IMR-90 (cell line): ENCODE measurements around the gene SLC26A6. TPM values are rescaled to one million over a fixed set of nuclear protein-coding genes. Genes with fewer than 3 reads are reported as not detected.

Experiments used
- ATAC-seq: fragments of 200-7000 bp; cut with Tn5 transposase; 2 replicates; pipeline ENCODE4 v1.9.1; 2020; ENCODE audit warnings: low read depth, mild to moderate bottlenecking, moderate library complexity
- BruUV-seq: library from RNA; stranded (reverse); fragments of 400-500 nt; replicated peaks from 2 replicates; lab custom pipeline; 2021; lab: Mats Ljungman, UMichigan
- CTCF ChIA-PET: fragments of 300-600 bp; formaldehyde crosslinking; extraction: SDS; loops from one replicate; lab custom pipeline; 2021; ENCODE audit warnings: antibody characterized with exemption; lab: Yijun Ruan, JAX
- POLR2A ChIA-PET: fragments of 300-600 bp; sonication (Branson Sonifier 250); formaldehyde crosslinking; loops from one replicate; lab custom pipeline; 2022; ENCODE audit warnings: antibody characterized with exemption; ENCODE audit not compliant: unreplicated experiment; lab: Charles Lee
- DNase-seq: peaks from one replicate; pipeline ENCODE4 v3.0.0; 2013
- H2AFZ ChIP-seq: replicated peaks from 2 replicates; pipeline ENCODE3; 2013; ENCODE audit warnings: low read length, mild to moderate bottlenecking; ENCODE audit not compliant: poor library complexity
- H2AK5ac ChIP-seq: 2 replicates; pipeline ENCODE4 v1.6.1; 2013; ENCODE audit warnings: low read depth, low read length, inconsistent platforms
- H2AK9ac ChIP-seq: replicated peaks from 2 replicates; pipeline ENCODE3; 2013; ENCODE audit warnings: mild to moderate bottlenecking, low read depth, low read length, moderate library complexity; ENCODE audit not compliant: poor library complexity
- H2BK120ac ChIP-seq: 2 replicates; pipeline ENCODE4 v1.6.1; 2013; ENCODE audit warnings: low read depth, low read length, inconsistent platforms
- H2BK15ac ChIP-seq: 3 replicates; pipeline ENCODE4 v1.6.1; 2013; ENCODE audit warnings: low read depth, low read length, inconsistent platforms
- H2BK20ac ChIP-seq: 2 replicates; pipeline ENCODE4 v1.6.1; 2013; ENCODE audit warnings: low read depth, mild to moderate bottlenecking, inconsistent platforms, low read length, moderate library complexity
- H2BK5ac ChIP-seq: 2 replicates; pipeline ENCODE4 v1.6.1; 2013; ENCODE audit warnings: mild to moderate bottlenecking, low read depth, low read length, inconsistent platforms; ENCODE audit not compliant: poor library complexity, severe bottlenecking
- H3K14ac ChIP-seq: replicated peaks from 2 replicates; pipeline ENCODE4 v1.6.1; 2013; ENCODE audit warnings: low read depth, low read length, inconsistent platforms
- H3K18ac ChIP-seq: 2 replicates; pipeline ENCODE4 v1.6.1; 2013; ENCODE audit warnings: low read depth, low read length, control low read depth
- H3K23ac ChIP-seq: 2 replicates; pipeline ENCODE4 v1.6.1; 2013; ENCODE audit warnings: low read depth, low read length, inconsistent platforms
- H3K27ac ChIP-seq: 2 replicates; pipeline ENCODE4 v1.5.1; 2013; ENCODE audit warnings: mild to moderate bottlenecking, control low read depth, low read length; ENCODE audit not compliant: insufficient read depth
- H3K27me3 ChIP-seq: 2 replicates; pipeline ENCODE4 v1.6.1; 2013; ENCODE audit warnings: low read length; ENCODE audit not compliant: control insufficient read depth, insufficient read depth
- H3K36me3 ChIP-seq: 2 replicates; pipeline ENCODE4 v1.6.1; 2013; ENCODE audit warnings: low read length, mixed read lengths; ENCODE audit not compliant: control insufficient read depth, insufficient read depth
- H3K4ac ChIP-seq: 2 replicates; pipeline ENCODE4 v1.6.1; 2013; ENCODE audit warnings: low read depth, low read length, inconsistent platforms
- H3K4me1 ChIP-seq: 2 replicates; pipeline ENCODE4 v1.6.1; 2013; ENCODE audit warnings: low read length, mixed read lengths; ENCODE audit not compliant: control insufficient read depth, insufficient read depth
- H3K4me2 ChIP-seq: 2 replicates; pipeline ENCODE4 v1.6.1; 2013; ENCODE audit warnings: low read depth, mild to moderate bottlenecking, control low read depth, low read length, moderate library complexity
- H3K4me3 ChIP-seq: 2 replicates; pipeline ENCODE4 v1.5.1; 2013; ENCODE audit warnings: low read depth, mild to moderate bottlenecking, control low read depth, low read length, moderate library complexity; ENCODE audit not compliant: insufficient read depth
- H3K56ac ChIP-seq: 2 replicates; pipeline ENCODE4 v1.6.1; 2013; ENCODE audit warnings: low read length, inconsistent platforms; ENCODE audit not compliant: insufficient read depth; ENCODE audit errors: extremely low read depth
- H3K79me1 ChIP-seq, 2 experiments: 2 replicates each; pipeline ENCODE4 v1.6.1; 2013; ENCODE audit warnings: low read length in 2 of 2, inconsistent platforms in 1 of 2, low read depth in 1 of 2
- H3K9ac ChIP-seq: 2 replicates; pipeline ENCODE4 v1.6.1; 2013; ENCODE audit warnings: low read depth, low read length, control low read depth
- H3K9me1 ChIP-seq: 2 replicates; pipeline ENCODE4 v1.6.1; 2013; ENCODE audit warnings: low read length, inconsistent platforms; ENCODE audit not compliant: insufficient read depth
- H3K9me3 ChIP-seq: 2 replicates; pipeline ENCODE4 v1.6.1; 2013; ENCODE audit warnings: low read length; ENCODE audit not compliant: control insufficient read depth, insufficient read depth
- H4K20me1 ChIP-seq: 2 replicates; pipeline ENCODE4 v1.6.1; 2013; ENCODE audit warnings: low read length, inconsistent platforms; ENCODE audit not compliant: insufficient read depth
- H4K5ac ChIP-seq: 2 replicates; pipeline ENCODE4 v1.6.1; 2013; ENCODE audit warnings: mild to moderate bottlenecking, low read depth, low read length, control low read depth
- H4K8ac ChIP-seq, 2 experiments: 2 replicates each; pipeline ENCODE4 v1.6.1; 2013; ENCODE audit warnings: low read depth in 2 of 2, low read length in 2 of 2, control low read depth in 1 of 2, inconsistent platforms in 1 of 2
- H4K91ac ChIP-seq: 2 replicates; pipeline ENCODE4 v1.6.1; 2013; ENCODE audit warnings: low read depth, low read length, inconsistent platforms; ENCODE audit not compliant: insufficient read depth
- BHLHE40 ChIP-seq: fragments of 150-350 bp; IDR thresholded peaks from 2 replicates; pipeline ENCODE4 v1.6.1; 2016; ENCODE audit warnings: mild to moderate bottlenecking, low read depth, low read length
- CEBPB ChIP-seq: IDR thresholded peaks from 2 replicates; pipeline ENCODE4 v1.6.1; 2012; ENCODE audit warnings: low read depth, low read length, improper control_type of control experiment
- ELK1 ChIP-seq: fragments of 150-350 bp; IDR thresholded peaks from 2 replicates; pipeline ENCODE4 v1.6.1; 2016; ENCODE audit warnings: low read depth, mild to moderate bottlenecking, low read length, moderate library complexity, borderline replicate concordance
- FOS ChIP-seq: fragments of 150-350 bp; IDR thresholded peaks from 2 replicates; pipeline ENCODE4 v1.6.1; 2016; ENCODE audit warnings: low read depth, low read length
- MAFK ChIP-seq: IDR thresholded peaks from 2 replicates; pipeline ENCODE4 v1.6.1; 2012; ENCODE audit warnings: low read depth, low read length, improper control_type of control experiment
- MAZ ChIP-seq: IDR thresholded peaks from 2 replicates; pipeline ENCODE4 v1.6.1; 2012; ENCODE audit warnings: low read depth, mild to moderate bottlenecking, low read length, improper control_type of control experiment, moderate library complexity, borderline replicate concordance
- MXI1 ChIP-seq: IDR thresholded peaks from 2 replicates; pipeline ENCODE4 v1.6.1; 2012; ENCODE audit warnings: low read depth, mild to moderate bottlenecking, low read length, moderate library complexity, borderline replicate concordance
- NFE2L2 ChIP-seq: fragments of 150-350 bp; IDR thresholded peaks from 2 replicates; pipeline ENCODE4 v1.6.1; 2016; ENCODE audit warnings: low read depth, mild to moderate bottlenecking, low read length
- POLR2A ChIP-seq: IDR thresholded peaks from 2 replicates; pipeline ENCODE4 v1.6.1; 2012; ENCODE audit warnings: mild to moderate bottlenecking, low read depth, low read length
- RAD21 ChIP-seq: IDR thresholded peaks from 2 replicates; pipeline ENCODE4 v1.6.1; 2012; ENCODE audit warnings: low read length, improper control_type of control experiment
- RCOR1 ChIP-seq: IDR thresholded peaks from 2 replicates; pipeline ENCODE4 v1.6.1; 2012; ENCODE audit warnings: mild to moderate bottlenecking, low read length, improper control_type of control experiment; ENCODE audit not compliant: insufficient replicate concordance
- RFX5 ChIP-seq: IDR thresholded peaks from 2 replicates; pipeline ENCODE4 v1.8.0; 2012; ENCODE audit warnings: low read depth, mild to moderate bottlenecking, low read length, moderate library complexity
- WGBS, 2 experiments: methylation state at CpG; one replicate each; pipeline versions ENCODE4 v1.1.5 to v1.1.7; 2013; ENCODE audit warnings: missing lambda C conversion rate in 2 of 2; ENCODE audit not compliant: insufficient read length in 1 of 2; ENCODE audit errors: extremely low coverage in 2 of 2; 5-methylcytosine and 5-hydroxymethylcytosine counted together
- dilution Hi-C: fragments of 300-500 bp; cut with HindIII; formaldehyde crosslinking; loops from one replicate; pipeline ENCODE4 v1.14.3; 2018; ENCODE audit warnings: low sequenced_read_pairs; ENCODE audit not compliant: unreplicated experiment
- in situ Hi-C: fragments of 300-500 bp; cut with MboI; formaldehyde crosslinking; loops from 3 replicates; pipeline ENCODE4 v1.14.3; 2019; ENCODE audit warnings: low sequenced_read_pairs, inconsistent platforms, mixed read lengths
- intact Hi-C: fragments of 100-400 bp; cut with micrococcal nuclease; formaldehyde crosslinking; loops from 2 replicates; pipeline ENCODE4 v1.10.0; 2022
- polyA plus RNA-seq, 3 experiments: library from polyadenylated mRNA; depleted of rRNA; stranded (reverse); fragments of >200 nt; gene quantifications; 2 replicates each; pipeline ENCODE4 v1.2.3, GENCODE V29; 2012; ENCODE audit warnings: low replicate concordance in 1 of 3
- total RNA-seq: library from RNA; depleted of rRNA; stranded (reverse); fragments of >200 nt; gene quantifications from 2 replicates; pipeline ENCODE4 v1.2.3, GENCODE V29; 2012
- TF ChIP-seq, protein P1 (sequence below): conservative IDR thresholded peaks from 2 replicates; pipeline ENCODE4 v1.5.1; 2012; ENCODE audit warnings: mild to moderate bottlenecking, low read depth, low read length, improper control_type of control experiment

SLC26A6 gene
- total and polyA plus RNA-seq, 2 of the 4 experiments (the other 2 are of a cell fraction): 11.8 to 34.3 TPM

DNA sequence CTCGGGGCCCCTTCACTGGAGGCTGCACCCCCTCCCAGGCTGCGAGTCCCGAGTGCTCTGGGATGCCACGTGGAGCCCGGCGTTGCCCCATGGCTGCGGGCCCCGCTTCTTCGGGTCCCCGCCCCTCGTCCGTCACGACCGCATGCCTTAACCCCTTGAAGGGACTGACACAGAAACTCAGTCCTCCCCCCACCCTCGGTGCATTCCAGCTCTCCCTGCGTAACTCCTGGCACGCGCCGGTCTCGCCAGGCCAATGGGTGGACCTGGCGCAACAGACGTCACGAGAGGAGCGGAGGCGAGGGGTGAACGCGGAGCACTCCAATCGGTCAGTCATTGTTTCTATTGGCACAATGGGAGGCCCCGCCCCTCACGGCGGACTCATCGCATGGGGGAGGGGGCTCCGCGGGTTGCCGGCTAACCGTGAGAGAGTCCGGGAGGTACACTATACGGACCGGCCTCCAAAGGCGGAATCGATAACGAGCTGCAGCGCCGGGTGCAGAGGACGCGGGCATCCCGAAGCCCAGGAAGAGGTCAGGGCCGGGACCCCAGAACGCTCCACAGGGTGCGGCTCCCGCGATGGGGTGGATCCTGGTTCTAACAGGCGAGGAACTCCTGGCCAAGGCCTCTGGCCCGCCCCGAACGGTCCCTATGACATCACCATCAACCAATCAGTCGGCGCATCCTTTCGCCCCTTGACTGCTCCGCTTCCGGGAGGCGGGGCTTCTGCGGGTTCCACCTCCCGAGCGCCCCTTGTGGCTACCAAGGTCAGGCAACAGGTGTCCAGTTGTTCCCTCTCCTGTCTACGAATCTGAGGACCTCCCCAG is 28.4 kb upstream of the SLC26A6 start:
- ChIA-PET POLR2A (interaction anchor here (0.5 to 0.6 kb wide), 2 partner anchors 23 to 271 kb away, joined by 5 read pairs; no protein-coding TSS in a partner anchor), CTCF (interaction anchor here (1.3 to 2.0 kb wide), 3 partner anchors 22 to 66 kb away, joined by 3 to 5 read pairs (median 4); partner anchors contain the start of gene NCKIPSD)
- peak overlapping the region; percentile 54; the same call in 1 of the 2 replicates for H3K18ac ChIP-seq
- H2BK20ac ChIP-seq: peak overlapping the region; percentile 14; the same call in 1 of the 2 replicates
- dilution Hi-C loops (no loop called here), intact Hi-C loops (loop anchor here (1.0 to 2.0 kb wide), 2 partner anchors 15 to 77 kb away; no protein-coding TSS in a partner anchor), in situ Hi-C loops (loop anchor here (10.0 kb wide), 1 partner anchor 199 kb away; a partner anchor contains a TSS)
- H4K91ac ChIP-seq: peak overlapping the region; percentile 95
- peak overlapping the region; percentile 75 for H2BK5ac ChIP-seq
- H3K27ac ChIP-seq: peak overlapping the region; percentile 92
- peak overlapping the region; percentile 99 for H2AK9ac ChIP-seq
- DNase-seq (peak; percentile 99), ATAC-seq (peak; percentile 82)
- H3K4me3 ChIP-seq: peak overlapping the region; percentile 56
- peak overlapping the region; percentile 67 for H2AK5ac ChIP-seq
- BruUV-seq: no TSS peak
- H4K5ac ChIP-seq: peak overlapping the region; percentile 67
- H2BK15ac ChIP-seq: peak overlapping the region; percentile 67; the same call in 1 of the 3 replicates
- H4K20me1 ChIP-seq: no peaks in the 10 kb centered on the region
- H3K4ac ChIP-seq: peak overlapping the region; percentile 91
- peak overlapping the region; percentile 80; the same call in 1 of the 2 replicates for H3K23ac ChIP-seq
- peak overlapping the region; percentile 73 for H3K4me2 ChIP-seq
- H3K79me1 ChIP-seq: peaks cover 0 to 5% of the 10 kb centered on the region in 2 experiments; a peak in 1 of 4 replicates
- no peaks in the 10 kb centered on the region for H3K36me3 ChIP-seq
- peak overlapping the region; percentile 91 for H2AFZ ChIP-seq
- no peaks in the 10 kb centered on the region for H3K9me3 ChIP-seq
- 2% methylated on average over 33 of the region's 66 CpGs; no CpG with 5 or more reads in 1 of the 2 experiments for WGBS, 2 experiments
- H3K14ac ChIP-seq: peak overlapping the region; percentile 90
- H3K4me1 ChIP-seq: no peaks in the 10 kb centered on the region; the same call in 1 of the 2 replicates
- peaks cover 5% of the 10 kb centered on the region for H3K9me1 ChIP-seq
- peak overlapping the region; percentile 75 for H2BK120ac ChIP-seq
- peak overlapping the region; percentile 67 to 94 for H4K8ac ChIP-seq
- H3K27me3 ChIP-seq: no peaks in the 10 kb centered on the region
- H3K56ac ChIP-seq: peak overlapping the region; percentile 89
- H3K9ac ChIP-seq: peak overlapping the region; percentile 79
- no peak for TF ChIP-seq RFX5
- TF ChIP-seq FOS: peak; percentile 56
- TF ChIP-seq RAD21: peak; percentile 15; the same call in 1 of the 2 replicates
- TF ChIP-seq MAFK: no peak
- TF ChIP-seq RCOR1: peak; percentile 86
- TF ChIP-seq POLR2A: peak; percentile 77
- TF ChIP-seq MXI1: peak; percentile 96
- no peak for TF ChIP-seq ELK1
- TF ChIP-seq BHLHE40: peak; percentile 99
- TF ChIP-seq, protein P1, sequence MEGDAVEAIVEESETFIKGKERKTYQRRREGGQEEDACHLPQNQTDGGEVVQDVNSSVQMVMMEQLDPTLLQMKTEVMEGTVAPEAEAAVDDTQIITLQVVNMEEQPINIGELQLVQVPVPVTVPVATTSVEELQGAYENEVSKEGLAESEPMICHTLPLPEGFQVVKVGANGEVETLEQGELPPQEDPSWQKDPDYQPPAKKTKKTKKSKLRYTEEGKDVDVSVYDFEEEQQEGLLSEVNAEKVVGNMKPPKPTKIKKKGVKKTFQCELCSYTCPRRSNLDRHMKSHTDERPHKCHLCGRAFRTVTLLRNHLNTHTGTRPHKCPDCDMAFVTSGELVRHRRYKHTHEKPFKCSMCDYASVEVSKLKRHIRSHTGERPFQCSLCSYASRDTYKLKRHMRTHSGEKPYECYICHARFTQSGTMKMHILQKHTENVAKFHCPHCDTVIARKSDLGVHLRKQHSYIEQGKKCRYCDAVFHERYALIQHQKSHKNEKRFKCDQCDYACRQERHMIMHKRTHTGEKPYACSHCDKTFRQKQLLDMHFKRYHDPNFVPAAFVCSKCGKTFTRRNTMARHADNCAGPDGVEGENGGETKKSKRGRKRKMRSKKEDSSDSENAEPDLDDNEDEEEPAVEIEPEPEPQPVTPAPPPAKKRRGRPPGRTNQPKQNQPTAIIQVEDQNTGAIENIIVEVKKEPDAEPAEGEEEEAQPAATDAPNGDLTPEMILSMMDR: peak; percentile 75
- TF ChIP-seq NFE2L2: peak; percentile 54; the same call in 1 of the 2 replicates
- peak; percentile 94 for TF ChIP-seq MAZ
- TF ChIP-seq CEBPB: peak; percentile 73
